HG02938 (cell line): ENCODE results near the gene POLR3C.

ENCODE experiments used
- ATAC-seq: cut with Tn5 transposase; IDR thresholded peaks from one replicate; pipeline ENCODE4 v1.9.1; 2021; ENCODE audit warnings: mild to moderate bottlenecking, moderate library complexity; ENCODE audit not compliant: unreplicated experiment

The POLR3C gene

GRCh38 chr1:145863282-145864018 lies 39.5 kb downstream of the POLR3C start:
- no peak for ATAC-seq

DNA sequence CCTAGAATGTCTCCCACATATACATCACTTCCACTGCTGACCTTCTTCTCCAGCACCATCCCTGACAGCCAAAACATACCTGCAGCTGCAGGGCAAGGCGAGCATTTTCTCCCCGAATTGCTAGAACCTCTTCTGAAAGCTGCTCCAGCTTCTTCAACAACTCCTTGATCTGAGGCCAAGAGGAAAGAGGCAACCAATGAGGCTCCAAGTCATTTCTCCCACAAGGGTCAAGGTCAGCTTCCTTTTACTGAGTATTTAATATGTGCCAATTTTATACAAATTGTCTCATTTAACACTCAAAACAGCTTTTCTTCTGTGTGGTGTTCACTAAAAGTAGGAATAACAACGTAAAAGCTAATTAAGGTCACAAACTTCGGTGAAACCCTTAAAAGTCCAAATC lies 44.2 kb downstream of the POLR3C start:
- ATAC-seq = no peak

DNA sequence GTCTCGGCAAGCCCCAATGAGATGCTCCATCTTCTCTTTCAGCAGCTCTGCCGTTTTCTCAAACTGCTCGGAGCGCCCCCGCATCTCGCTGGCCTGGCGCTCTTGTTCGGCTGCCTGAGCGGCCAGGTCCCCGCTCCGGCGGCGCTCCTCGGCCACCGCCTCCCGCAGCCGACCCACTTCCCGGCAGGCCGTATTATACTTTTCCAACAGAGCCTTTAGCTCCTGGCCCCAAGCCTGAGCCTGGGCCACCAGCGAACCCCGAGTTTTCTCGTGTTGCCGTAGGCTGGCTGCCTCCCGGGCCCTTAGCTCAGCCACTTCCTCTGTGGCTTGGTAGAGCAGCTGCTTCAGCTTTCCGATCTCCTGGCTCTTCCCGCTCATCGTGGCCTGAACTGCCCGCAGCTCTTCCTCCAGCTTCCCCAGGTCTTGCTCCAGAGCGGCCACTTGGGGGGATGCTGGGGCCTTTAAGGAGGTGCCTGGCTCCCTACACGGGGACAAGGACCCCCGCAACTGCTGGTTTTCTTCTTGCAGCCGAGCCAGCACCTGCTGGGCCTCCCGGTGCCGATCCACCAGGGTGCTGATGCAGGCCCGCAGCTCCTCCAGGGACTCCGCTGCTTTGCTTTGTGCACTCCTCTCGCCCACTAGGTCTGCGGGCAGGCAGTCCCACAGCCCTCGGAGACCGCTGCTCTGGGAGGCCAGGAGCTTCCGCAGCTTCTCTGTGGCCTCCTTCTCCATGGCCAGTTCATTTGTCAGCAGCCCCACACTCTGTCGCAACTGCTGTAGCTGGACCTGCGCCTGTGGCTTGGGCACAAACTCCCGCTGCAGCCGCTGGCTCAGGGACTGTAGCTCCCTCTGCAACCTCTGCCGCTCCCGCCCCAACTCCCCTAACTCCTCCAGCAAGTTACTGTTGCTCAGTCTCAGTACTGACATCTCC lies 48.3 kb downstream of the POLR3C start:
- no peak for ATAC-seq

- ATAC-seq = no peak
These were observed 50.6 kb downstream of the POLR3C start for GRCh38 chr1:145874646-145875045.

- ATAC-seq = no peak
These were observed 54.0 kb downstream of the POLR3C start for GRCh38 chr1:145877923-145878486.

DNA sequence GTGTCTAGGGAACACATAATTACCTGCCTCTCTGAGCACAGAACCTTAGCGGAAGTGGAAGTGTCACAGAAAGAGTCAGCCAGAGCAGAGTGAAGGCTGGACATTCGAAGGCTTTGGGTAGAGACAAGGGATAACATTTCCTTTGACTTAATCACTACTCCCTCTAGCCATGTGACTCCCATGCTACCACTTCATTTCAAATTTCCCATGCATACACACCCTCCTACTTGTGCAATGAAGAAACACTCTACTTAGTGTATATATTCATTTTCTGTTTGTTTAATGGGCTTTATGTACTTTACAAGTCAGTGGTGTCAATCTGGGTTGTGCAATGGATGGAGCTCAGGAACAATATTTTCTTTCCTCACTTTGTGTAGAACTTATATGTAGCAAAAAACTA lies 54.7 kb downstream of the POLR3C start:
- ATAC-seq = no peak

- ATAC-seq = no peak
These were observed 55.8 kb downstream of the POLR3C start for GRCh38 chr1:145879775-145880174.

DNA sequence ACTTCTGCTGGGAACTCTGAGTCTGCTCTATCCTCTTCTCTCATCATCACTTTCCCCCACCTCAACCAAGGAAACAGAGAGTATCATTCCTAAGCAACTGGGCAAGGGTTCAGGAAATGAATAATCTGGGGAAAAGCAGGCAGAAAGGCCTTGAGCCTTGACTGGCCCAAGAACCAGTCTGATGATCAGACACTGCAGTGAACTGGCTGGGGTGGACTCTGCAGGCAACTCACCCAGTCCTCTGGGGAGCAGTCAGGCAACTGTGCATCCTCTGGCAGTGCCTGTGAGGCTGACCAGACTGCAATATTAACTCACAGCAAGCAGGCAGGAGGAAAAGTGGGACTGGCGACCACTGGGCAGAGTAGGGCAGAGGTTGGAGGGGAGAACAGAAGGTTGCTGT lies 60.7 kb downstream of the POLR3C start:
- no peak for ATAC-seq

DNA sequence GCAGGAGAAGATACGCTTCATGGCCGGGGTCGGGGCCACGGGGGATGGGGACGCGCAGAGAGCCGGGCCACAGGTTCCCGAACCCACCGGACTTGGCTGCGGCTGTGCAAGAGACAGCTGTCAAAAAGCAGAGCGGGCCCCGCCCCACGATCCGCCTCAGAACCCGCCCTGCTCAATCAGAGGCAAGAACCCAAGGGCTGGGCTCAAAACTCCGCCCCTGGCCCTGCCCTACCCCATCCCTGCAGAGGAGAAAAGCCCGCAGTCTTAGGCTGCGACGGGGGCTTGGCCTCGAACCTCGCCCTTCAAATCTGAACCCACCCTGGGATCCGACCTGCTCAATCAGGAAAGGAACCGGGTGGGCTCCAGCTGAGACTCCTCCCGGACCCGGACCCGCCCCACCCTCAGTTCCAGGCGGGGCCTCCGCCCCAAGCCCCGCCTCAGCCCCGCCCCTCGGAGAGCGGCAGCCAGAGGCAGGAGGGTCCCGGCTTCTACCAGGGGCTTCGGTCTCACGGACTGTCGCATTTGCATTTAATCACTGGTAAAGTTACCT lies 61.8 kb downstream of the POLR3C start, which contains the start of gene ANKRD35:
ANKRD35 (minus strand) TSS at position 129 of the 550 bp plus-strand sequence; CDS start at position 21, 108 bp downstream.
- ATAC-seq = peak; percentile 97

DNA sequence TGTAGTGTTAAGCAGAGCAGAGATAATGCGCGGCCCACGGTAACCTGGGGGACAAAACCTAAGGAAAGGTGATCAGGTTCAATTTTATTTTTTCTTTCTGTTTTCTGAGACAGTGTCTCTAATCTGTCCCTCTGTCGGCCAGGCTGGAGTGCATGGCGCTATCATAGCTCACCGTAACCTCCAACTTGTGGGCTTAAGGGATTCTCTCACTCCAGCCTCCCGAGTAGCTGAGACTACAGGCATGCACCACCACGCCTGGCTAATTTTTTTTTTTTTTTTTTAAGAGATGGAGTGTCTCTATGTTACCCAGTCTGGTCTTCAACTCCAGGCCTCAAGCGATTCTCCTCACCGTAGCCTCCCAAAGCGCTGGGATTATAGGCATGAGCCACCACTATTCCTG lies 62.4 kb downstream of the POLR3C start:
- no peak for ATAC-seq

- ATAC-seq = no peak
These were observed 62.8 kb downstream of the POLR3C start for GRCh38 chr1:145886816-145887215.

GRCh38 chr1:145887631-145888030 lies 63.6 kb downstream of the POLR3C start:
- no peak for ATAC-seq

GRCh38 chr1:145889722-145890121 lies 65.7 kb downstream of the POLR3C start:
- ATAC-seq = no peak

GRCh38 chr1:145891143-145891542 lies 67.1 kb downstream of the POLR3C start:
- no peak for ATAC-seq

GRCh38 chr1:145891587-145892485 lies 67.8 kb downstream of the POLR3C start:
- ATAC-seq = no peak

- no peak for ATAC-seq
These were observed 68.6 kb downstream of the POLR3C start for GRCh38 chr1:145892486-145893087.

GRCh38 chr1:145893306-145894055 lies 69.5 kb downstream of the POLR3C start:
- ATAC-seq = no peak
